A673 (cell line): ENCODE measurements around the gene GLYATL3. TPM values are rescaled to one million over a fixed set of nuclear protein-coding genes. Genes with fewer than 3 reads are reported as not detected.

Experiments used
- BruUV-seq: library from RNA; stranded (reverse); fragments of 400-500 nt; replicated peaks from 2 replicates; lab custom pipeline; 2021; lab: Mats Ljungman, UMichigan
- CTCF ChIA-PET: fragments of 300-600 bp; sonication (Branson Sonifier 250); formaldehyde crosslinking; loops from one replicate; lab custom pipeline; 2022; ENCODE audit warnings: antibody characterized with exemption; lab: Charles Lee
- POLR2A ChIA-PET: fragments of 300-600 bp; sonication (Branson Sonifier 250); formaldehyde crosslinking; loops from one replicate; lab custom pipeline; 2022; ENCODE audit warnings: antibody characterized with exemption; ENCODE audit not compliant: low non-redundant PET; lab: Charles Lee
- DNase-seq: peaks from one replicate; pipeline ENCODE4 v3.0.0-alpha.2; 2015; ENCODE audit warnings: low spot score
- H3K27ac ChIP-seq: fragments of 200-600 bp; sonication (generic); 2 replicates; pipeline ENCODE4 v1.5.1; 2016; ENCODE audit warnings: mixed run types, low read depth, mild to moderate bottlenecking, mixed read lengths, antibody characterized with exemption, low read length; ENCODE audit not compliant: poor library complexity, severe bottlenecking
- H3K27me3 ChIP-seq: fragments of 200-600 bp; sonication (generic); replicated peaks from 2 replicates; pipeline ENCODE4 v1.6.1; 2017; ENCODE audit warnings: mixed run types, low read depth, mild to moderate bottlenecking, mixed read lengths, antibody characterized with exemption, low read length; ENCODE audit not compliant: insufficient read depth, poor library complexity
- H3K36me3 ChIP-seq: fragments of 200-600 bp; sonication (generic); 2 replicates; pipeline ENCODE4 v1.6.1; 2016; ENCODE audit warnings: mixed run types, mild to moderate bottlenecking, mixed read lengths, antibody characterized with exemption, low read length; ENCODE audit not compliant: insufficient read depth, poor library complexity, severe bottlenecking
- H3K4me1 ChIP-seq: fragments of 200-600 bp; sonication (generic); 2 replicates; pipeline ENCODE4 v1.6.1; 2017; ENCODE audit warnings: mixed run types, mild to moderate bottlenecking, mixed read lengths, antibody characterized with exemption, low read length; ENCODE audit not compliant: insufficient read depth, poor library complexity, severe bottlenecking
- H3K4me3 ChIP-seq: fragments of 200-600 bp; sonication (generic); 2 replicates; pipeline ENCODE4 v1.5.1; 2016; ENCODE audit warnings: low read depth, mixed run types, mild to moderate bottlenecking, mixed read lengths, low read length; ENCODE audit not compliant: poor library complexity, severe bottlenecking
- H3K9me3 ChIP-seq: fragments of 200-600 bp; sonication (generic); 2 replicates; pipeline ENCODE4 v1.6.1; 2016; ENCODE audit warnings: mixed run types, low read depth, mild to moderate bottlenecking, mixed read lengths, antibody characterized with exemption, low read length; ENCODE audit not compliant: poor library complexity, severe bottlenecking
- EZH2 ChIP-seq: fragments of 200-600 bp; sonication (generic); IDR thresholded peaks from 2 replicates; pipeline ENCODE4 v1.6.1; 2017; ENCODE audit warnings: borderline replicate concordance, low read depth, mild to moderate bottlenecking, mixed read lengths, antibody characterized with exemption, low read length; ENCODE audit not compliant: poor library complexity, severe bottlenecking
- intact Hi-C: fragments of 100-400 bp; cut with micrococcal nuclease; formaldehyde crosslinking; loops from one replicate; pipeline ENCODE4 v1.10.0; 2022; ENCODE audit not compliant: unreplicated experiment
- total RNA-seq: library from RNA; stranded (reverse); gene quantifications from 2 replicates; pipeline ENCODE4 v1.2.3, GENCODE V29; 2021
- TF ChIP-seq, protein P1 (sequence below): fragments of 300-800, 200-600 bp; sonication (generic); conservative IDR thresholded peaks from 2 replicates; pipeline ENCODE4 v1.5.1; 2017; ENCODE audit warnings: low read depth, mild to moderate bottlenecking, antibody characterized with exemption, low read length, moderate library complexity, mixed read lengths

GLYATL3 gene
- total RNA-seq, 1 experiment from 2014 or later: not detected

GRCh38 chr6:49564552-49564951 is 64.8 kb downstream of the GLYATL3 start:
- peak; percentile 34 for DNase-seq
- Histone ChIP-seq H3K4me1 (peaks cover 16% of the 10 kb centered on the region), H3K36me3 (no peaks in the 10 kb centered on the region), H3K27me3 (no peaks in the 10 kb centered on the region), H3K9me3 (no peaks in the 10 kb centered on the region), H3K27ac (no peak overlapping the region), H3K4me3 (no peak overlapping the region)
- ChIA-PET CTCF (interaction anchor here (0.8 kb wide), 1 partner anchor 42 kb away, joined by 3 read pairs; no protein-coding TSS in a partner anchor), POLR2A (no interaction called here)
- intact Hi-C loops: loop anchor here (2.0 kb wide), 1 partner anchor 38 kb away; no protein-coding TSS in a partner anchor
- BruUV-seq: no TSS peak
- no peak for TF ChIP-seq EZH2
- TF ChIP-seq, protein P1, sequence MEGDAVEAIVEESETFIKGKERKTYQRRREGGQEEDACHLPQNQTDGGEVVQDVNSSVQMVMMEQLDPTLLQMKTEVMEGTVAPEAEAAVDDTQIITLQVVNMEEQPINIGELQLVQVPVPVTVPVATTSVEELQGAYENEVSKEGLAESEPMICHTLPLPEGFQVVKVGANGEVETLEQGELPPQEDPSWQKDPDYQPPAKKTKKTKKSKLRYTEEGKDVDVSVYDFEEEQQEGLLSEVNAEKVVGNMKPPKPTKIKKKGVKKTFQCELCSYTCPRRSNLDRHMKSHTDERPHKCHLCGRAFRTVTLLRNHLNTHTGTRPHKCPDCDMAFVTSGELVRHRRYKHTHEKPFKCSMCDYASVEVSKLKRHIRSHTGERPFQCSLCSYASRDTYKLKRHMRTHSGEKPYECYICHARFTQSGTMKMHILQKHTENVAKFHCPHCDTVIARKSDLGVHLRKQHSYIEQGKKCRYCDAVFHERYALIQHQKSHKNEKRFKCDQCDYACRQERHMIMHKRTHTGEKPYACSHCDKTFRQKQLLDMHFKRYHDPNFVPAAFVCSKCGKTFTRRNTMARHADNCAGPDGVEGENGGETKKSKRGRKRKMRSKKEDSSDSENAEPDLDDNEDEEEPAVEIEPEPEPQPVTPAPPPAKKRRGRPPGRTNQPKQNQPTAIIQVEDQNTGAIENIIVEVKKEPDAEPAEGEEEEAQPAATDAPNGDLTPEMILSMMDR: no peak

GRCh38 chr6:49565261-49565660 is 65.5 kb downstream of the GLYATL3 start:
- ChIA-PET POLR2A (interaction anchor here (0.6 kb wide), 1 partner anchor 32 kb away, joined by 12 read pairs; no protein-coding TSS in a partner anchor), CTCF (interaction anchor here (0.5 kb wide), 1 partner anchor 44 kb away, joined by 3 read pairs; no protein-coding TSS in a partner anchor)
- intact Hi-C loops: loop anchor here (2.0 kb wide), 1 partner anchor 38 kb away; no protein-coding TSS in a partner anchor
- Histone ChIP-seq H3K27me3 (no peaks in the 10 kb centered on the region), H3K9me3 (no peaks in the 10 kb centered on the region), H3K27ac (no peak overlapping the region), H3K4me1 (peaks cover 19% of the 10 kb centered on the region), H3K36me3 (no peaks in the 10 kb centered on the region), H3K4me3 (no peak overlapping the region)
- TF ChIP-seq, protein P1: no peak
- no peak for TF ChIP-seq EZH2
- no TSS peak for BruUV-seq
- DNase-seq: no peak

DNA sequence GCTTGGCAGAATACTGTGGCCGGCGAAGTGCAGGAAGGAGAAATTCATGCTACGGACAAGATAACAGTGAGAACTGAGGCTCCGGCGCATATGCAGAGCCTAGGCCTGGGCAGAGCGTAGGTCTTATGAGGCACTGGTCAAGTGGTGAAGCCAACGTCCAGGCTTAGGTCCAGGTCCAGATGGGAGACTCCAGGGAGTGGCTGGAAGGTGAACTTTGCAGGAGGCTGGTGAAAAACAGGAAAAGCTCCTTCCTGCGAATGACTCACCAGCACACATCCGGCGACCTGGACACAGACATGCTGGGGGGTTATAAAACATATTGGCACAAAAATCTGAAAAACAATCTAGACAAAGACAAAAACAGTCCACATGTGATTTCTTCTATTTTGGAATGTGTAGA is 66.1 kb downstream of the GLYATL3 start:
- no peak overlapping the region for H3K27ac ChIP-seq
- ChIA-PET POLR2A (interaction anchor here (0.6 to 0.7 kb wide), 2 partner anchors 33 to 42 kb away, joined by 3 to 12 read pairs; no protein-coding TSS in a partner anchor), CTCF (interaction anchor here (0.5 kb wide), 1 partner anchor 43 kb away, joined by 3 read pairs; no protein-coding TSS in a partner anchor)
- TF ChIP-seq, protein P1: no peak
- no peak for TF ChIP-seq EZH2
- H3K4me1 ChIP-seq: peaks cover 25% of the 10 kb centered on the region
- no peaks in the 10 kb centered on the region for H3K27me3 ChIP-seq
- DNase-seq: no peak
- BruUV-seq: no TSS peak
- H3K9me3 ChIP-seq: no peaks in the 10 kb centered on the region
- intact Hi-C loops: loop anchor here (2.0 kb wide), 1 partner anchor 37 kb away; no protein-coding TSS in a partner anchor
- H3K36me3 ChIP-seq: no peaks in the 10 kb centered on the region
- H3K4me3 ChIP-seq: no peak overlapping the region
